ENCODE results near the gene CDKN1C.

CDKN1C gene

DNA sequence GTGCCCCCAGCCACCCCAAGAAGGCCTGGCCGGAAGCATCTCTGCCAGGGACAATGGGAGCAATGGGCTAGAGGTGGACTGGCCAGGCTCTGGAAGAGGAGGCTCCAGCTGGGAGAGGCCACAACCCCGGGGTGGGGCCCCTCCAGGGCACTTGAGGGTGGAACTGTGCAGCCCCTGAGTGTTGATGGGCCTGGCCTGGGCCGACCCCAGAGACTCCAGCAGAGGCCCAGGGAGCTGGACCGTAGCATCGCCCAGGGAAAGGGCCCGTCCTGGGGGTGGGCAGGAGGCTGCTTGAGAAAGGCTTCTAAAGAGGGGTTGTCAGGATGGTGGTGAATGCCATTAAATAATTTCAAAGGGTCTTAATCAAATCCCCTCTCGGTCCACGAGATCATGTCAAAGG, 30.4 kb downstream of the CDKN1C start:
- Histone ChIP-seq H3K9me3 (no peaks in the 10 kb centered on the region), H3K4me1 (ENCODE audit: control insufficient read depth in 1 of 2, insufficient read depth in 1 of 2, low read depth in 1 of 2, low read length in 1 of 2) (no peaks in the 10 kb centered on the region), H3K27me3 (peaks cover 5% of the 10 kb centered on the region), H3K27ac (no peak overlapping the region), H3K4me3 (ENCODE audit: low read depth in 1 of 2, low read length in 1 of 2) (no peak overlapping the region), H3K36me3 (no peaks in the 10 kb centered on the region)
- TF ChIP-seq, protein P1, sequence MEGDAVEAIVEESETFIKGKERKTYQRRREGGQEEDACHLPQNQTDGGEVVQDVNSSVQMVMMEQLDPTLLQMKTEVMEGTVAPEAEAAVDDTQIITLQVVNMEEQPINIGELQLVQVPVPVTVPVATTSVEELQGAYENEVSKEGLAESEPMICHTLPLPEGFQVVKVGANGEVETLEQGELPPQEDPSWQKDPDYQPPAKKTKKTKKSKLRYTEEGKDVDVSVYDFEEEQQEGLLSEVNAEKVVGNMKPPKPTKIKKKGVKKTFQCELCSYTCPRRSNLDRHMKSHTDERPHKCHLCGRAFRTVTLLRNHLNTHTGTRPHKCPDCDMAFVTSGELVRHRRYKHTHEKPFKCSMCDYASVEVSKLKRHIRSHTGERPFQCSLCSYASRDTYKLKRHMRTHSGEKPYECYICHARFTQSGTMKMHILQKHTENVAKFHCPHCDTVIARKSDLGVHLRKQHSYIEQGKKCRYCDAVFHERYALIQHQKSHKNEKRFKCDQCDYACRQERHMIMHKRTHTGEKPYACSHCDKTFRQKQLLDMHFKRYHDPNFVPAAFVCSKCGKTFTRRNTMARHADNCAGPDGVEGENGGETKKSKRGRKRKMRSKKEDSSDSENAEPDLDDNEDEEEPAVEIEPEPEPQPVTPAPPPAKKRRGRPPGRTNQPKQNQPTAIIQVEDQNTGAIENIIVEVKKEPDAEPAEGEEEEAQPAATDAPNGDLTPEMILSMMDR (IDR thresholded peaks at IDR 0.05), result no peak

DNA sequence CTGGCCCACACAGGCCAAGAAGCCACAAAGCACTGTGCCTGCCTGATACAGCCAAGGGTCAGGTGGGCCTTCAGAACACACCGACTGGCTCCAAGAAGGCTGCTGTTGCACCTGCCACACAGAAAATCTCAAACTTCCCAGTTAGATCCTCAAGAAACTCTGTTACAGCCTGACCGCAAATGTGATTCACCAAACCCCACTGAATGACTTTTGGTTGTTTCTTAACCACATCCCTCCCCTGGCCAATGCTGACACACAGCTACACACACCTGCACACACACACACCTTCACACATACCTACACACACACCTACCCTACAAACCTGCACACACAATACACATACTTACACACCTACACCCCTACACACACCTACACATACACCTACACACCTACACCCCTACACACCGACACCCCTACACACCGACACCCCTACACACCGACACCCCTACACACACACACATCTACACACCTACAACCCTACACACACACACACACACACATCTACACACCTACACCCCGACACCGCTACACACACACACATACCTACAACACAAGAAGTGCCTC, 31.5 kb downstream of the CDKN1C start:
- Histone ChIP-seq H3K9me3 (no peaks in the 10 kb centered on the region), H3K4me3 (ENCODE audit: low read depth in 1 of 2, low read length in 1 of 2) (no peak overlapping the region), H3K27me3 (no peaks in the 10 kb centered on the region), H3K4me1 (ENCODE audit: control insufficient read depth in 1 of 2, insufficient read depth in 1 of 2, low read depth in 1 of 2, low read length in 1 of 2) (no peaks in the 10 kb centered on the region), H3K36me3 (no peaks in the 10 kb centered on the region), H3K27ac (no peak overlapping the region)
- TF ChIP-seq, protein P1 (IDR thresholded peaks at IDR 0.05), result no peak

DNA sequence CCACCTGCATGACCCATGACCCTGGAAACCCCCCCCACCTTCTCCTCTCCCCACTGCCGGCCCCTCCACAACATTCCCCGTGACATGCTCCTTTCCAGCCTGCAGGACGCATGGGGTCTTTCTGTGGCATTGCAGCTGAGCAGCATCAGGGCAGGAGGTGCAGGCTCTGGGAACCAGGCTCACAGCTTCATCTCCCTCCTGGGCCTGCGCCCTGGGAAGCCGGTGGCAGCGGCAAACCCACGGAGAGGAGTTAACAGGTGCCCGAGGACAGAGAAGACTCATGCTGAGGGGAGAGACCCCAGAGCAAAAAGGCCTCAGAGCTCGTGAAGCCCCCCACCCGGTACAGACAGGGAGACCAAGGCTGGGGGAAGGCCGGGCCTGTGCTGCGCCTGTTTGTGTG, 32.2 kb downstream of the CDKN1C start:
- TF ChIP-seq, protein P1 (IDR thresholded peaks at IDR 0.05), result no peak
- Histone ChIP-seq H3K4me1 (ENCODE audit: control insufficient read depth in 1 of 2, insufficient read depth in 1 of 2, low read depth in 1 of 2, low read length in 1 of 2) (no peaks in the 10 kb centered on the region), H3K27me3 (no peaks in the 10 kb centered on the region), H3K27ac (no peak overlapping the region), H3K36me3 (peaks cover 7% of the 10 kb centered on the region), H3K9me3 (no peaks in the 10 kb centered on the region), H3K4me3 (ENCODE audit: low read depth in 1 of 2, low read length in 1 of 2) (no peak overlapping the region)

DNA sequence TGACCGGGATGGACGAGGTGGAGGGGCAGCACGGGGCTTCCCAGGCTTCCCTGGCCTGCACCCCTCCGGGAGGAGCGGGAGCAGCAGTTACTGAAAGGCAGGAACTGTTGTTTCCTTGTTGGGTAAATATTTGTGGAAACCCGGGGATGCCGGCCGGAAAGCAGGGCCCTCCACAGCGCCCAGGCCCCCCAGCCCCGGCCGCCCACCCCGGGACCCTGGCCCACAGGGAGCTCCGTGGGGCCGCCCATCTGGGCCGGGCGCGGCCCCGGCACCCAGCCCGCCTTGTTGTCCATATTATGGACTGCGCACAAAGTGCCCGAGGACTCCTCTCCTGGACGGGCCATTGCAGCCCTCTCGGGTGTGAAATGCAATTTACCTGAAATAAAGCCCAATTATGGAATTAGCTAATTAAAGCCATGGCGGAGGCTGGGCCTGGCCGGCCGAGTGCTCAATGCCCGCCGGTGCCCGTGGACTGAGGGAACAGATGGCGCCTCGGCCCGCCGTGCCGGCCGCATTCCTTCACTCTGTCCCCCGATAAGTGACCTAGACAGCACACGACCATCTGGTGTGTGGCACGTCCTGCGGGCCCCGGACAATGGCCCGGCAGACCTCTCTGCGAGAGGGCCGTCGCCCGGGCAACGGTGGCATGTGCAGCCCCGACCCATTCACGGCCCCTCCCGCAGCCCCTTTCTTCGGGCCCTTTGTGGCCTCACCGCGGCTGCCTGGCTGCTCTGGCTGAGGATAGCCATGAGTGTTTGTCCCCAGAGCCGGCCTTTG, 35.4 kb downstream of the CDKN1C start:
- Histone ChIP-seq H3K27me3 (no peaks in the 10 kb centered on the region), H3K27ac (no peak overlapping the region), H3K36me3 (peaks cover 16% of the 10 kb centered on the region), H3K4me3 (ENCODE audit: low read depth in 1 of 2, low read length in 1 of 2) (no peak overlapping the region), H3K9me3 (no peaks in the 10 kb centered on the region), H3K4me1 (ENCODE audit: control insufficient read depth in 1 of 2, insufficient read depth in 1 of 2, low read depth in 1 of 2, low read length in 1 of 2) (no peaks in the 10 kb centered on the region)
- TF ChIP-seq, protein P1 (IDR thresholded peaks at IDR 0.05), result no peak

DNA sequence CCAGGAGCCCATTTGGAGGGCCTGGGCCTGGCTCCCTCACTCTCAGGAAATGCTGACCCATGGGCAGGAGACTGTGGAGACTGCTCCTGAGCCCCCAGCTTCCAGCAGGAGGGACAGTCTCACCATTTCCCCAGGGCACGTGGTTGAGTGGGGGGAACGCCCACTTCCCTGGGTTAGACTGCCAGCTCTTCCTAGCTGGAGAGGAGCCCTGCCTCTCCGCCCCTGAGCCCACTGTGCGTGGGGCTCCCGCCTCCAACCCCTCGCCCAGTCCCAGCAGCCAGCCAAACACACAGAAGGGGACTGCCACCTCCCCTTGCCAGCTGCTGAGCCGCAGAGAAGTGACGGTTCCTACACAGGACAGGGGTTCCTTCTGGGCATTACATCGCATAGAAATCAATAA, 37.1 kb downstream of the CDKN1C start:
- H3K4me3 ChIP-seq (ENCODE audit: low read depth in 1 of 2, low read length in 1 of 2), result no peak overlapping the region
- H3K36me3 ChIP-seq, result peaks cover 16% of the 10 kb centered on the region
- H3K27me3 ChIP-seq, result no peaks in the 10 kb centered on the region
- H3K9me3 ChIP-seq, result no peaks in the 10 kb centered on the region
- no peak overlapping the region for H3K27ac ChIP-seq
- TF ChIP-seq, protein P1 (IDR thresholded peaks at IDR 0.05), result no peak
- no peaks in the 10 kb centered on the region for H3K4me1 ChIP-seq (ENCODE audit: control insufficient read depth in 1 of 2, insufficient read depth in 1 of 2, low read depth in 1 of 2, low read length in 1 of 2)
